Heart right ventricle (tissue), 16 donors: ENCODE data around the gene MAST2. TPM values are rescaled to one million over a fixed set of nuclear protein-coding genes. Genes with fewer than 3 reads are reported as not detected.

Source experiments
- ATAC-seq, 8 donors: fragments of 200-7000 bp; cut with Tn5 transposase; one replicate each; pipeline ENCODE4 v1.9.1; 2020; ENCODE audit warnings: mild to moderate bottlenecking in 8 of 8, moderate library complexity in 8 of 8, moderate number of reproducible peaks in 1 of 8
- DNase-seq, 2 donors: peaks; one replicate each; pipeline ENCODE4 v3.0.0-alpha.2; 2020
- H3K27ac ChIP-seq, 10 donors: fragments of 200-600 bp; sonication (generic) in 2 of 10; one replicate each; pipeline versions ENCODE4 v1.5.0 to v1.8.0; 2020 to 2022; ENCODE audit warnings: mild to moderate bottlenecking in 3 of 10
- H3K27me3 ChIP-seq, 7 donors: fragments of 200-600 bp; one replicate each; pipeline ENCODE4 v1.8.0; 2021 to 2022; ENCODE audit warnings: mild to moderate bottlenecking in 2 of 7
- H3K36me3 ChIP-seq, 9 donors: fragments of 200-600 bp; sonication (generic) in 1 of 9; one replicate each; pipeline versions ENCODE4 v1.5.0 to v1.8.0; 2020 to 2022; ENCODE audit warnings: mild to moderate bottlenecking in 2 of 9
- H3K4me1 ChIP-seq, 9 donors: fragments of 200-600 bp; sonication (generic) in 1 of 9; one replicate each; pipeline versions ENCODE4 v1.5.0 to v1.8.0; 2020 to 2022; ENCODE audit warnings: mild to moderate bottlenecking in 4 of 9
- H3K4me3 ChIP-seq, 10 donors: fragments of 200-600 bp; sonication (generic) in 2 of 10; one replicate each; pipeline versions ENCODE4 v1.5.0 to v1.8.0; 2020 to 2022; ENCODE audit warnings: mild to moderate bottlenecking in 7 of 10, moderate library complexity in 2 of 10
- H3K9me3 ChIP-seq, 11 donors: fragments of 200-600 bp in 10 of 11; sonication (generic) in 2 of 11; one replicate each; pipeline versions ENCODE4 v1.5.0 to v1.8.0; 2013 to 2022; ENCODE audit warnings: mild to moderate bottlenecking in 2 of 11, control low read depth in 1 of 11, moderate library complexity in 1 of 11
- WGBS, 2 donors: extraction: QIAGEN DNeasy Blood & Tissue Kit; methylation state at CpG; one replicate each; pipeline ENCODE4 v1.1.7; 2013; ENCODE audit warnings: inconsistent platforms in 1 of 2; 5-methylcytosine and 5-hydroxymethylcytosine counted together
- intact Hi-C, 10 donors: fragments of 100-400 bp; cut with DNase I; formaldehyde crosslinking; loops; one replicate each; pipeline versions ENCODE4 v1.11.1 to v1.14.2; 2022
- polyA plus RNA-seq, 2 donors: library from polyadenylated mRNA; stranded (reverse); fragments of 200-250 nt; gene quantifications; one replicate each; pipeline ENCODE4 v1.2.3, GENCODE V29; 2013
- total RNA-seq, 10 donors: library from RNA; stranded (reverse); fragmentation: NEBNext Ultra II Directional in 3 of 10; extraction: Animal tissue kit (Norgen Biotek cat#: 25700) in 3 of 10; gene quantifications; one replicate each; pipeline versions ENCODE4 v1.2.1 to v1.2.4, GENCODE V29; 2021 to 2023
- TF ChIP-seq, protein P1 (sequence below), 9 donors: fragments of 200-600 bp; sonication (generic) in 2 of 9; IDR thresholded peaks; one replicate each; pipeline versions ENCODE4 v1.5.0 to v1.8.0; 2021 to 2022; ENCODE audit warnings: antibody characterized with exemption in 9 of 9, mild to moderate bottlenecking in 5 of 9, moderate library complexity in 1 of 9
- donor health status: Arrhythmogenic right ventricular cardiomyopathy.
- donor health status: ischemic (EF 13 %, LVEDD 7.1; RV severe dilation, severe dysfunction).
- donor health status: healthy with polysubstance abuse.
- donor health status: DM: no; HTN: yes; CAD: no.
- donor health status: DM: no; HTN: no; CAD: no.
- donor health status: ischemic (EF 25% LVEDD 6.9; RV normal size, moderate dysfunction).
- donor health status: ischemic (EF 25% LVEDD 5.7; RV mildly dilated, moderate dysfunction).
- donor health status: healthy.
- donor health status: DM: yes; HTN: yes; CAD: no.
- donor health status: Ischemic cardiomyopathy.
- donor health status: ischemic (EF 35%, LVEDD 5.7; RV mildly dilated, moderate dysfunction).
- donor health status: nonischemic (EF 11% LVEDD 7.7; RV severe dilation, severe dysfunction).
- donor health status: DM: yes; HTN: yes; CAD: no.
- donor health status: PGD.
- donor health status: ischemic (EF 29% LVEDD 5.4; RV normal size, mild dysfunction).
- donor health status: nonischemic (EF 23%, LVEDD 6.1; RV moderate dilation, normal function).

Gene MAST2
- total and polyA plus RNA-seq, 12 donors: 66.4 to 129 (median 83.2) TPM

DNA sequence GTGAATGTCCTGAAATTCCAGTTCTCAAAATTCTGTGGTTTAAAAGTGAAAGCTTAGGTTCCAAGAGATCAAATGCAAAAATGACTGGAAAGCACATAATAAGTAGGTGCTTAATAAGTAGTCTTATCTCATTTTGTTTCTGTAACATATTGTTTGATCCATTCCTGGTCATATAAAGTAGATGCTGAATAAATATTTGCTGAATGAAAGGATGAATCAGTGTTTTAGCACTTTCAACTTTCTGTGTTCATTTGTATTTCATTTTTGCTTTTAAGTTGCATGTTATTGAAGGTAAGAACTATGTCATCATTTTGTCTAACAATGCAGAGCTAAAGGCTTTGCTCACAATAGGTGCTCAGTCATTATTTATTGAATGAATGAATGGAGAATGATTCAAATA lies 6.3 kb downstream of the MAST2 start:
- peaks cover 0 to 28% (median 6%) of the 10 kb centered on the region in 9 donors for H3K36me3 ChIP-seq
- no peak overlapping the region for H3K27ac ChIP-seq
- no peak for ATAC-seq
- intact Hi-C loops: no loop called here
- H3K4me1 ChIP-seq: peaks cover 0 to 7% (median 3%) of the 10 kb centered on the region in 9 donors
- no peak overlapping the region for H3K4me3 ChIP-seq
- no peaks in the 10 kb centered on the region for H3K9me3 ChIP-seq
- H3K27me3 ChIP-seq: no peaks in the 10 kb centered on the region
- TF ChIP-seq, protein P1, sequence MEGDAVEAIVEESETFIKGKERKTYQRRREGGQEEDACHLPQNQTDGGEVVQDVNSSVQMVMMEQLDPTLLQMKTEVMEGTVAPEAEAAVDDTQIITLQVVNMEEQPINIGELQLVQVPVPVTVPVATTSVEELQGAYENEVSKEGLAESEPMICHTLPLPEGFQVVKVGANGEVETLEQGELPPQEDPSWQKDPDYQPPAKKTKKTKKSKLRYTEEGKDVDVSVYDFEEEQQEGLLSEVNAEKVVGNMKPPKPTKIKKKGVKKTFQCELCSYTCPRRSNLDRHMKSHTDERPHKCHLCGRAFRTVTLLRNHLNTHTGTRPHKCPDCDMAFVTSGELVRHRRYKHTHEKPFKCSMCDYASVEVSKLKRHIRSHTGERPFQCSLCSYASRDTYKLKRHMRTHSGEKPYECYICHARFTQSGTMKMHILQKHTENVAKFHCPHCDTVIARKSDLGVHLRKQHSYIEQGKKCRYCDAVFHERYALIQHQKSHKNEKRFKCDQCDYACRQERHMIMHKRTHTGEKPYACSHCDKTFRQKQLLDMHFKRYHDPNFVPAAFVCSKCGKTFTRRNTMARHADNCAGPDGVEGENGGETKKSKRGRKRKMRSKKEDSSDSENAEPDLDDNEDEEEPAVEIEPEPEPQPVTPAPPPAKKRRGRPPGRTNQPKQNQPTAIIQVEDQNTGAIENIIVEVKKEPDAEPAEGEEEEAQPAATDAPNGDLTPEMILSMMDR (IDR thresholded peaks at IDR 0.05): no peak
- DNase-seq: no peak

DNA sequence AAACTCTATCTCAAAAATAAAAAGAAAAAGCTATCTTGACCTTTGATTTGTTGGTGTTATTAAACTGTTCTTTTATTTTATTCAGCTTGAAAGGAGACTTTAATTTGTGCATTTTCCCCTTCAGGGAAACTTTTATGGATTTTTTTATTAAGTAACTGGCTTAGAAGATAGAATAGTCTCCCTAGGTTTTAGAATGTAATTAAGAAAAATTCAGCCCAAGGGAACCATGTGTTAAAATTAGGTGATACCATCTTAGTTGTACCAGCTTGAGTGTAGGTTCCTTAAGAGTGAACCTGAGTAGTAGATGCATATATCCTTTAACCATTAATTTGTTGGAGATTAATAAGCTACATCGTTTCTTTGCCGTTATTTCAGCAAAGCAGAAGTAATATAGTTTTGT lies 11.4 kb downstream of the MAST2 start:
- no peak overlapping the region for H3K4me3 ChIP-seq
- intact Hi-C loops: no loop called here
- no peak overlapping the region for H3K27ac ChIP-seq
- peaks cover 0 to 23% (median 6%) of the 10 kb centered on the region in 9 donors for H3K36me3 ChIP-seq
- H3K27me3 ChIP-seq: no peaks in the 10 kb centered on the region
- H3K4me1 ChIP-seq: no peaks in the 10 kb centered on the region
- TF ChIP-seq, protein P1 (IDR thresholded peaks at IDR 0.05): no peak
- DNase-seq (no peak), ATAC-seq (no peak)
- whole genome bisulfite sequencing, 2 donors: 95 to 96% methylated on average over 2 of the region's 2 CpGs
- peaks cover 0 to 11% (median 0%) of the 10 kb centered on the region in 11 donors for H3K9me3 ChIP-seq

DNA sequence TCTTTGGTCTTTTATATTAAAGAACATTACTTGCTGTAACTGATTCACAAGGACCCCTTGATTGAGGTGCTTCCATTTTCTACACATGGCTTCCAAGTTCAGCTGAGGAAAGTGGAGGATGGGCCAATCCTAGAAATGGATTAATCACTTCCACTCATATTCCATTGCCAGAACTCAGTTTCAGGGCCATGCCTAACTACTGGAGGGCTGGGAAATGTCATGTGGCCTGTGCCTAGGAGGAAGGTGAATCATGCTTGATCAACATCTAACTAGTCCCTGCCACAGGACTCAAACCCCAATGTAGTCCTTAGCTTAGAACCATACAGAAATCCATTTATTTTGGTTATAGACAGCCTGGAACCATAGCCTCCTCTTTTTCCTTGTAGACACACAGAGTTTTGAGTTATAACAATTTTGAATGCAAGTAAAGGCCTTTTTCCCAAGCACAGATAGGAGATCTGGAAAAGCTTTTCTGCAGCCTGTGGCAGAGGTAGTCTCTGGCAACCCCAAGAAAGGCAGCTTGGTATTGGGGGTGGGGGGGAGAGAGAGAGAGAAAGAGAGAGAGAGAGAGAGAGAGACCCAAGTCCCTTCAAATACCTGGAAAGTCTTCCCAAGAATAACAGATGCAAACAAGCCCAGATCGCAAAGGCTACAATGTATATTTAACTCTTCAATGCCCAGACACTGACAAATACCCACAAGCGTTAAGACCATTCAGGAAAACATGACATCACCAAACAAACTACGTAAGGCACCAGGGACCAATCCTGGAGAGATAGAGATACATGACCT lies 12.5 kb downstream of the MAST2 start:
- WGBS, 2 donors: 86 to 90% methylated on average over 3 of the region's 3 CpGs

DNA sequence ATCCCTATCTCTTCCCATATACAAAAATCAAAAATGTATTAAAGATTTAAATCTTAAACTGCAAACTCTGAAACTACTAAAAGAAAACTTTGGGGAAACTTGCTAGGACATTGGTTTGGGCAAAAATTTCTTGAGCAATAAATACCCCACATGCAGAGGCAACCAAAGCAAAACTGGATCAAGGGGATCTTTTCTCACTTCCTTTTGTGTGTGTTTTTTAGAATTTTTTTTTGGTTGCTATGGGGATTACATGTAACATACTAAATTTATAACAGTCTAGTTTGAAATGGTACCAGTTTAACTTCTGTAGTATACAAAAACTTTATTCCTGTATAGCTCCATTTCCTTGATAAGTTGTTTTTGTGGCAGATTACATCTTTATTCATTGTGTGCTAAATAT lies 16.8 kb downstream of the MAST2 start:
- DNase-seq (no peak), ATAC-seq (no peak)
- Histone ChIP-seq H3K4me1 (peaks cover 0 to 11% (median 0%) of the 10 kb centered on the region in 9 donors), H3K9me3 (peaks cover 0 to 20% (median 4%) of the 10 kb centered on the region in 11 donors), H3K27me3 (no peaks in the 10 kb centered on the region), H3K27ac (no peak overlapping the region), H3K36me3 (peaks cover 0 to 15% (median 7%) of the 10 kb centered on the region in 9 donors), H3K4me3 (no peak overlapping the region)
- intact Hi-C loops: no loop called here
- TF ChIP-seq, protein P1 (IDR thresholded peaks at IDR 0.05): no peak

More for the DNA sequence above, 12.5 kb downstream of the MAST2 start:
- peaks cover 0 to 9% (median 0%) of the 10 kb centered on the region in 9 donors for H3K4me1 ChIP-seq
- DNase-seq (no peak), ATAC-seq (no peak)
- TF ChIP-seq, protein P1 (IDR thresholded peaks at IDR 0.05): no peak
- H3K36me3 ChIP-seq: peaks cover 0 to 23% (median 6%) of the 10 kb centered on the region in 9 donors
- no peak overlapping the region for H3K4me3 ChIP-seq
- H3K9me3 ChIP-seq: peaks cover 0 to 13% (median 0%) of the 10 kb centered on the region in 11 donors
- no peak overlapping the region for H3K27ac ChIP-seq
- intact Hi-C loops: no loop called here
- no peaks in the 10 kb centered on the region for H3K27me3 ChIP-seq
